ENCODE results near the gene NDUFAF8.

- TF ChIP-seq CTCF (IDR thresholded peaks at IDR 0.05) = no peak
- no peak for TF ChIP-seq POLR2A (IDR thresholded peaks at IDR 0.05)
Measured at GRCh38 chr17:81245665-81246342, 6.7 kb downstream of the NDUFAF8 start.
